SK-N-SH (cell line): ENCODE data around the gene SEC14L1. TPM values are rescaled to one million over a fixed set of nuclear protein-coding genes. Genes with fewer than 3 reads are reported as not detected.

Experiments used
- CTCF ChIA-PET: fragments of 300-600, 350-600 bp; formaldehyde crosslinking; extraction: SDS; loops from one replicate; lab custom pipeline; 2021; lab: Yijun Ruan, JAX
- POLR2A ChIA-PET: fragments of 350-600 bp; sonication (Branson Sonifier 250); formaldehyde crosslinking; extraction: SDS; loops from one replicate; lab custom pipeline; 2020; ENCODE audit warnings: antibody characterized with exemption, inconsistent platforms; lab: Yijun Ruan, JAX
- DNase-seq: peaks from one replicate; pipeline ENCODE4 v3.0.0; 2012
- H2AFZ ChIP-seq: fragments of 200-600 bp; sonication (generic); 2 replicates; pipeline ENCODE4 v1.8.1; 2016; ENCODE audit warnings: antibody characterized with exemption, mild to moderate bottlenecking, low read depth
- H3F3A ChIP-seq: fragments of 200-600 bp; sonication (generic); replicated peaks from 2 replicates; pipeline ENCODE3; 2016; ENCODE audit warnings: antibody characterized with exemption, mild to moderate bottlenecking; ENCODE audit not compliant: insufficient read depth
- H3K27ac ChIP-seq, 2 experiments: fragments of 200-500 bp in 1 of 2; fragments of 200-600 bp in 1 of 2; sonication (Bioruptor generic) in 1 of 2; sonication (generic), shearing (Covaris generic) in 1 of 2; 2 replicates each; pipeline versions ENCODE4 v1.5.1 to v1.6.1; 2014 to 2016; ENCODE audit warnings: low read depth in 2 of 2, inconsistent platforms in 1 of 2, low read length in 1 of 2, mild to moderate bottlenecking in 1 of 2, mixed read lengths in 1 of 2
- H3K27me3 ChIP-seq: fragments of 200-600 bp; sonication (generic), shearing (Covaris generic); 2 replicates; pipeline ENCODE4 v1.6.1; 2016; ENCODE audit warnings: mixed run types; ENCODE audit not compliant: insufficient read depth
- H3K36me3 ChIP-seq, 2 experiments: fragments of 200-500 bp in 1 of 2; fragments of 200-600 bp in 1 of 2; sonication (Bioruptor generic) in 1 of 2; sonication (generic) in 1 of 2; replicated peaks in 1 of 2; 2 replicates each; pipeline versions ENCODE3 to v1.5.1; 2014 to 2016; ENCODE audit warnings: low read length in 1 of 2, mild to moderate bottlenecking in 1 of 2; ENCODE audit not compliant: insufficient read depth in 2 of 2, control insufficient read depth in 1 of 2
- H3K4me1 ChIP-seq, 2 experiments: fragments of 200-500 bp in 1 of 2; fragments of 200-600 bp in 1 of 2; sonication (Bioruptor generic) in 1 of 2; sonication (generic), shearing (Covaris generic) in 1 of 2; 2 replicates each; pipeline versions ENCODE4 v1.5.1 to v1.6.1; 2014 to 2016; ENCODE audit warnings: low read depth in 1 of 2, low read length in 1 of 2, mixed run types in 1 of 2; ENCODE audit not compliant: insufficient read depth in 2 of 2, control insufficient read depth in 1 of 2
- H3K4me2 ChIP-seq: fragments of 200-600 bp; sonication (generic), shearing (Covaris generic); 2 replicates; pipeline ENCODE4 v1.6.1; 2017; ENCODE audit warnings: mixed run types
- H3K4me3 ChIP-seq, 2 experiments: fragments of 200-500 bp in 1 of 2; fragments of 200-600 bp in 1 of 2; sonication (Bioruptor generic) in 1 of 2; sonication (generic), shearing (Covaris generic) in 1 of 2; 2 replicates each; pipeline versions ENCODE4 v1.5.1 to v1.8.1; 2014 to 2016; ENCODE audit warnings: low read depth in 2 of 2, inconsistent platforms in 1 of 2, low read length in 1 of 2, mild to moderate bottlenecking in 1 of 2, mixed read lengths in 1 of 2, moderate library complexity in 1 of 2
- H3K79me2 ChIP-seq: fragments of 200-600 bp; sonication (generic); 2 replicates; pipeline ENCODE4 v1.8.1; 2017; ENCODE audit warnings: mild to moderate bottlenecking; ENCODE audit not compliant: insufficient read depth
- H3K9ac ChIP-seq: fragments of 200-600 bp; sonication (generic); 2 replicates; pipeline ENCODE4 v1.6.1; 2017; ENCODE audit warnings: mixed run types
- H3K9me2 ChIP-seq: fragments of 200-600 bp; sonication (generic); 2 replicates; pipeline ENCODE4 v1.6.1; 2017; ENCODE audit warnings: mixed run types
- H3K9me3 ChIP-seq: fragments of 200-600 bp; sonication (generic); 2 replicates; pipeline ENCODE4 v1.6.1; 2017; ENCODE audit warnings: mixed run types, mild to moderate bottlenecking, moderate library complexity
- H4K20me1 ChIP-seq: fragments of 200-600 bp; sonication (generic); 2 replicates; pipeline ENCODE4 v1.6.1; 2017; ENCODE audit warnings: mild to moderate bottlenecking, mixed run types; ENCODE audit not compliant: insufficient read depth
- ELF1 ChIP-seq: IDR thresholded peaks from 2 replicates; pipeline ENCODE4 v1.4.0; 2012
- GATA2 ChIP-seq: sonication (generic); formaldehyde crosslinking; IDR thresholded peaks from 2 replicates; pipeline ENCODE4 v1.5.0; 2020; ENCODE audit warnings: mild to moderate bottlenecking, missing genetic modification reagents
- IRF3 ChIP-seq: fragments of 150-350 bp; IDR thresholded peaks from 2 replicates; pipeline ENCODE4 v1.6.1; 2016; ENCODE audit warnings: mild to moderate bottlenecking, low read depth, low read length
- MAX ChIP-seq: IDR thresholded peaks from 2 replicates; pipeline ENCODE4 v1.4.0; 2012; ENCODE audit warnings: low read depth
- PBX3 ChIP-seq: IDR thresholded peaks from 2 replicates; pipeline ENCODE4; 2012
- POLR2AphosphoS5 ChIP-seq: IDR thresholded peaks from 2 replicates; pipeline ENCODE4 v1.6.1; 2012; ENCODE audit warnings: low read depth, low read length
- RAD21 ChIP-seq: IDR thresholded peaks from 2 replicates; pipeline ENCODE4 v1.6.1; 2012; ENCODE audit warnings: mild to moderate bottlenecking, low read length
- REST ChIP-seq: IDR thresholded peaks from 2 replicates; pipeline ENCODE4 v1.6.1; 2012; ENCODE audit warnings: mild to moderate bottlenecking, low read depth, low read length, moderate library complexity
- RFX5 ChIP-seq: IDR thresholded peaks from 2 replicates; pipeline ENCODE4 v1.6.1; 2012; ENCODE audit warnings: mild to moderate bottlenecking, improper control_type of control experiment, low read length
- RXRA ChIP-seq: IDR thresholded peaks from 2 replicates; pipeline ENCODE4 v1.4.0; 2012; ENCODE audit warnings: low read depth, mild to moderate bottlenecking, borderline replicate concordance
- SMC3 ChIP-seq: IDR thresholded peaks from 2 replicates; pipeline ENCODE4 v1.6.1; 2012; ENCODE audit warnings: low read depth, low read length, improper control_type of control experiment
- TCF12 ChIP-seq: IDR thresholded peaks from 2 replicates; pipeline ENCODE4 v1.4.0; 2012
- YY1 ChIP-seq: IDR thresholded peaks from 2 replicates; pipeline ENCODE4 v1.4.0; 2012; ENCODE audit warnings: low read depth, mild to moderate bottlenecking
- WGBS: methylation state at CpG from one replicate; pipeline ENCODE4 v1.1.6; 2017; ENCODE audit warnings: low lambda C conversion rate; 5-methylcytosine and 5-hydroxymethylcytosine counted together
- polyA plus RNA-seq, 3 experiments: library from polyadenylated mRNA; depleted of rRNA; stranded (reverse); fragments of >200 nt; gene quantifications; 2 replicates each; pipeline ENCODE4 v1.2.3, GENCODE V29; 2012

The SEC14L1 gene
- polyA plus RNA-seq, 1 of the 3 experiments (the other 2 are of a cell fraction) = 62.4 TPM

GRCh38 chr17:77126519-77126918 lies 14.2 kb upstream of the SEC14L1 start:
- Histone ChIP-seq H3K9me2 (no peaks in the 10 kb centered on the region), H3K9ac (no peak overlapping the region), H3K9me3 (no peaks in the 10 kb centered on the region), H3K4me1 (peaks cover 9 to 33% of the 10 kb centered on the region in 2 experiments; a peak in 3 of 4 replicates), H3K36me3 (no peaks in the 10 kb centered on the region), H3K4me2 (peak overlapping the region; percentile 45; the same call in 1 of the 2 replicates), H3K27me3 (no peaks in the 10 kb centered on the region), H2AFZ (no peak overlapping the region), H3K4me3 (no peak overlapping the region), H3K27ac (peak overlapping the region in 1 of 2 experiments; percentile 93; a peak in 3 of 4 replicates), H4K20me1 (no peaks in the 10 kb centered on the region), H3F3A (peaks cover 52% of the 10 kb centered on the region), H3K79me2 (peaks cover 7% of the 10 kb centered on the region; the same call in 1 of the 2 replicates)
- CTCF ChIA-PET = interaction anchor here (2.0 kb wide), 1 partner anchor 38 kb away, joined by 7 read pairs; no protein-coding TSS in a partner anchor
- POLR2A ChIA-PET = no interaction called here
- WGBS = 81% methylated on average over 7 of the region's 7 CpGs
- TF ChIP-seq MAX (no peak), SMC3 (no peak), RAD21 (no peak), GATA2 (no peak), TCF12 (no peak), POLR2AphosphoS5 (no peak), IRF3 (no peak), REST (no peak)
- DNase-seq = no peak

- Histone ChIP-seq H3K9me3 (no peaks in the 10 kb centered on the region), H3K27ac (no peak overlapping the region), H4K20me1 (no peaks in the 10 kb centered on the region), H3K9ac (no peak overlapping the region), H2AFZ (no peak overlapping the region), H3K9me2 (no peaks in the 10 kb centered on the region), H3K4me1 (peaks cover 15 to 37% of the 10 kb centered on the region in 2 experiments; a peak in 3 of 4 replicates), H3K36me3 (no peaks in the 10 kb centered on the region), H3F3A (peaks cover 53% of the 10 kb centered on the region), H3K4me2 (no peak overlapping the region), H3K4me3 (no peak overlapping the region), H3K27me3 (no peaks in the 10 kb centered on the region), H3K79me2 (peaks cover 7% of the 10 kb centered on the region; the same call in 1 of the 2 replicates)
- TF ChIP-seq PBX3 (no peak), RFX5 (no peak), RXRA (no peak), ELF1 (no peak), YY1 (no peak)
- 91% methylated on average over 18 of the region's 18 CpGs for WGBS
- ChIA-PET POLR2A (interaction anchor here (0.6 to 0.9 kb wide), 2 partner anchors 12 to 13 kb away, joined by 3 to 5 read pairs; no protein-coding TSS in a partner anchor), CTCF (interaction anchor here (1.0 to 1.8 kb wide), 4 partner anchors 10 to 43 kb away, joined by 3 to 7 read pairs (median 4); no protein-coding TSS in a partner anchor)
- no peak for DNase-seq
Observed at GRCh38 chr17:77127735-77128361, 12.9 kb upstream of the SEC14L1 start.
